ENCODE data around the gene CNKSR3.

- TF ChIP-seq JUND (IDR thresholded peaks at IDR 0.05) (no peak), MAX (IDR thresholded peaks at IDR 0.05; ENCODE audit: low read depth) (no peak), CTCF (IDR thresholded peaks at IDR 0.05) (no peak)
Observed at GRCh38 chr6:154446984-154447383, 63.5 kb downstream of the CNKSR3 start.
